A549 (cell line): Measurements from ENCODE around the gene FFAR1.
"Not testable (repeated sequence)": the region's sequence is repeated elsewhere in the genome, so short reads cannot be mapped to it uniquely, and the experiment has no call there.

Experiments
- ESRRA ChIP-seq: fragments of 150-350 bp; IDR thresholded peaks from 2 replicates; pipeline ENCODE4 v1.6.1; 2014; ENCODE audit warnings: mild to moderate bottlenecking, low read length, borderline replicate concordance
- RAD21 ChIP-seq, 2 experiments: fragments of >200 bp in 1 of 2; sonication (Bioruptor Twin) in 1 of 2; formaldehyde crosslinking in 1 of 2; IDR thresholded peaks in 1 of 2; conservative IDR thresholded peaks in 1 of 2; 2 replicates in 1 of 2; 3 replicates in 1 of 2; pipeline ENCODE4 v1.6.1; 2012 to 2018; ENCODE audit warnings: inconsistent platforms in 1 of 2
- TF ChIP-seq, protein P1 (sequence below): fragments of >200 bp; sonication (Bioruptor Twin); formaldehyde crosslinking; IDR thresholded peaks from 3 replicates; pipeline ENCODE4 v1.5.1; 2016
- TF ChIP-seq, protein P2 (sequence below): fragments of 200-600 bp; sonication (generic); IDR thresholded peaks from 2 replicates; pipeline ENCODE4 v1.6.1; 2016; ENCODE audit warnings: antibody characterized with exemption, mild to moderate bottlenecking, moderate library complexity

DNA sequence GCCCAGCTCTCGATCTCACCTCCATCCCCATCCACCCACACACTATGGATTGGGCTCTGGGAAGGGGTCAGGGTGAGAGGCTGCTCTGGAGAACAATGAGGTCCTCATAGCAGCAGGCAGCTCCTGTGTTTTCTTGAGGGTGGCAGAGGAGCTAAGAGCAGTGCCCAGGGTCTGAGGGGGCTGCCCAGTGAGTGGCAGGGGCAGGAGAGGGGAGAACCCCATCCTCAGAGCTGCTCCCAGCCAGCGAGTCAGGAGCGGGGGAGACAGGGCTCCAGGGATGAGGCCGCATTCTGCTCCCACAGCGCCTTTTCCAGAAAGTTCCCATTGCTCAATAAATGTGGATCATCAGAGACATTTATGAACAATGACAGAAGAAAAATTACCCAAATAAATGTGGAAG is 12.4 kb downstream of the FFAR1 start:
- TF ChIP-seq, protein P1, sequence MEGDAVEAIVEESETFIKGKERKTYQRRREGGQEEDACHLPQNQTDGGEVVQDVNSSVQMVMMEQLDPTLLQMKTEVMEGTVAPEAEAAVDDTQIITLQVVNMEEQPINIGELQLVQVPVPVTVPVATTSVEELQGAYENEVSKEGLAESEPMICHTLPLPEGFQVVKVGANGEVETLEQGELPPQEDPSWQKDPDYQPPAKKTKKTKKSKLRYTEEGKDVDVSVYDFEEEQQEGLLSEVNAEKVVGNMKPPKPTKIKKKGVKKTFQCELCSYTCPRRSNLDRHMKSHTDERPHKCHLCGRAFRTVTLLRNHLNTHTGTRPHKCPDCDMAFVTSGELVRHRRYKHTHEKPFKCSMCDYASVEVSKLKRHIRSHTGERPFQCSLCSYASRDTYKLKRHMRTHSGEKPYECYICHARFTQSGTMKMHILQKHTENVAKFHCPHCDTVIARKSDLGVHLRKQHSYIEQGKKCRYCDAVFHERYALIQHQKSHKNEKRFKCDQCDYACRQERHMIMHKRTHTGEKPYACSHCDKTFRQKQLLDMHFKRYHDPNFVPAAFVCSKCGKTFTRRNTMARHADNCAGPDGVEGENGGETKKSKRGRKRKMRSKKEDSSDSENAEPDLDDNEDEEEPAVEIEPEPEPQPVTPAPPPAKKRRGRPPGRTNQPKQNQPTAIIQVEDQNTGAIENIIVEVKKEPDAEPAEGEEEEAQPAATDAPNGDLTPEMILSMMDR: not testable (repeated sequence)
- TF ChIP-seq ESRRA; RAD21 (conservative IDR thresholded peaks at IDR 0.05 in 1 of 2, IDR thresholded peaks at IDR 0.05 in 1 of 2): not testable (repeated sequence)
- TF ChIP-seq, protein P2, sequence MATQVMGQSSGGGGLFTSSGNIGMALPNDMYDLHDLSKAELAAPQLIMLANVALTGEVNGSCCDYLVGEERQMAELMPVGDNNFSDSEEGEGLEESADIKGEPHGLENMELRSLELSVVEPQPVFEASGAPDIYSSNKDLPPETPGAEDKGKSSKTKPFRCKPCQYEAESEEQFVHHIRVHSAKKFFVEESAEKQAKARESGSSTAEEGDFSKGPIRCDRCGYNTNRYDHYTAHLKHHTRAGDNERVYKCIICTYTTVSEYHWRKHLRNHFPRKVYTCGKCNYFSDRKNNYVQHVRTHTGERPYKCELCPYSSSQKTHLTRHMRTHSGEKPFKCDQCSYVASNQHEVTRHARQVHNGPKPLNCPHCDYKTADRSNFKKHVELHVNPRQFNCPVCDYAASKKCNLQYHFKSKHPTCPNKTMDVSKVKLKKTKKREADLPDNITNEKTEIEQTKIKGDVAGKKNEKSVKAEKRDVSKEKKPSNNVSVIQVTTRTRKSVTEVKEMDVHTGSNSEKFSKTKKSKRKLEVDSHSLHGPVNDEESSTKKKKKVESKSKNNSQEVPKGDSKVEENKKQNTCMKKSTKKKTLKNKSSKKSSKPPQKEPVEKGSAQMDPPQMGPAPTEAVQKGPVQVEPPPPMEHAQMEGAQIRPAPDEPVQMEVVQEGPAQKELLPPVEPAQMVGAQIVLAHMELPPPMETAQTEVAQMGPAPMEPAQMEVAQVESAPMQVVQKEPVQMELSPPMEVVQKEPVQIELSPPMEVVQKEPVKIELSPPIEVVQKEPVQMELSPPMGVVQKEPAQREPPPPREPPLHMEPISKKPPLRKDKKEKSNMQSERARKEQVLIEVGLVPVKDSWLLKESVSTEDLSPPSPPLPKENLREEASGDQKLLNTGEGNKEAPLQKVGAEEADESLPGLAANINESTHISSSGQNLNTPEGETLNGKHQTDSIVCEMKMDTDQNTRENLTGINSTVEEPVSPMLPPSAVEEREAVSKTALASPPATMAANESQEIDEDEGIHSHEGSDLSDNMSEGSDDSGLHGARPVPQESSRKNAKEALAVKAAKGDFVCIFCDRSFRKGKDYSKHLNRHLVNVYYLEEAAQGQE: not testable (repeated sequence)
